Naive thymus-derived CD8-positive, alpha-beta T cell (primary cell): ENCODE results near the gene DMC1. TPM values are rescaled to one million over a fixed set of nuclear protein-coding genes. Genes with fewer than 3 reads are reported as not detected.
A peak's percentile ranks its signal among the peaks of the same experiment; 100 is the strongest.

Experiments
- ATAC-seq, 2 donors: fragments of 150-1000 bp; cut with Tn5 transposase in 1 of 2; sonication (Bioruptor Pico), chemical (Tn5 transposase) in 1 of 2; 1 replicate in 1 of 2; 2 replicates in 1 of 2; pipeline ENCODE4 v1.10.0; 2021; ENCODE audit warnings: mild to moderate bottlenecking in 2 of 2, moderate library complexity in 2 of 2
- POLR2A ChIA-PET: fragments of 350-600 bp; sonication (Branson Sonifier 250); formaldehyde crosslinking; loops from one replicate; lab custom pipeline; 2021; ENCODE audit warnings: antibody characterized with exemption; lab: Charles Lee
- DNase-seq, 10 donors: peaks; one replicate each; pipeline versions ENCODE4 v3.0.0 to v3.0.0-alpha.2; 2020 to 2022
- H3K27ac Mint-ChIP-seq, 10 donors: one replicate each; pipeline ENCODE4 v1.8.0; 2020 to 2022; ENCODE audit warnings: mild to moderate bottlenecking in 10 of 10, mixed read lengths in 10 of 10, moderate library complexity in 4 of 10, inconsistent platforms in 1 of 10
- H3K27me3 Mint-ChIP-seq, 5 donors: one replicate each; pipeline ENCODE4 v1.8.0; 2021 to 2022; ENCODE audit warnings: mixed read lengths in 5 of 5
- H3K36me3 Mint-ChIP-seq, 3 donors: one replicate each; pipeline ENCODE4 v1.8.0; 2020 to 2022; ENCODE audit warnings: mixed read lengths in 3 of 3, mild to moderate bottlenecking in 2 of 3, inconsistent platforms in 1 of 3
- H3K4me1 Mint-ChIP-seq, 4 donors: one replicate each; pipeline ENCODE4 v1.8.0; 2021 to 2022; ENCODE audit warnings: mixed read lengths in 4 of 4
- H3K4me3 Mint-ChIP-seq, 10 donors: one replicate each; pipeline ENCODE4 v1.8.0; 2020 to 2022; ENCODE audit warnings: mild to moderate bottlenecking in 10 of 10, mixed read lengths in 10 of 10, moderate library complexity in 6 of 10, inconsistent platforms in 1 of 10
- H3K9me3 Mint-ChIP-seq, 9 donors: one replicate each; pipeline ENCODE4 v1.8.0; 2020 to 2022; ENCODE audit warnings: mixed read lengths in 9 of 9, mild to moderate bottlenecking in 3 of 9, inconsistent platforms in 1 of 9, moderate library complexity in 1 of 9
- polyA plus RNA-seq, 3 donors: library from polyadenylated mRNA; unstranded; fragments of 300-500 nt; fragmentation: Illumina TruSeq; gene quantifications; one replicate each; pipeline ENCODE4 v1.2.3, GENCODE V29; 2021
- total RNA-seq, 8 experiments: library from RNA in 2 of 8; stranded (reverse) in 2 of 8; gene quantifications; one replicate each; pipeline ENCODE4 v1.2.3 and lab custom pipeline; 2021 to 2026

Gene DMC1
- total and polyA plus RNA-seq, 5 experiments from 2014 or later = 0.73 TPM; not detected in 4

- Mint-ChIP-seq H3K4me1 (peaks cover 35 to 62% (median 51%) of the 10 kb centered on the region in 4 donors), H3K27ac (peak within 1 kb of the TSS; percentile 100), H3K9me3 (peaks cover 0 to 11% (median 0%) of the 10 kb centered on the region in 9 donors), H3K27me3 (no peaks in the 10 kb centered on the region), H3K4me3 (peak within 1 kb of the TSS; percentile 96 to 100 (median 99)), H3K36me3 (peaks cover 14 to 41% (median 20%) of the 10 kb centered on the region in 3 donors)
- POLR2A ChIA-PET = interaction anchor here (0.9 to 2.0 kb wide), 5 partner anchors 10 to 25 kb away, joined by 3 to 9 read pairs (median 7); no protein-coding TSS in a partner anchor
- DNase-seq (peak; percentile 82 to 98 (median 96)), ATAC-seq (peak; percentile 82 to 88)
Measured at GRCh38 chr22:38506118-38506962, 63.6 kb downstream of the DMC1 start, which contains the start of gene DDX17. Gene DDX17 (minus strand): TSS chr22:38506311.

- Mint-ChIP-seq H3K36me3 (peaks cover 18 to 49% (median 20%) of the 10 kb centered on the region in 3 donors), H3K4me1 (peaks cover 41 to 68% (median 57%) of the 10 kb centered on the region in 4 donors), H3K4me3 (peak overlapping the region; percentile 96 to 100 (median 99)), H3K27ac (peak overlapping the region; percentile 100), H3K9me3 (peaks cover 0 to 11% (median 0%) of the 10 kb centered on the region in 9 donors), H3K27me3 (no peaks in the 10 kb centered on the region)
- ATAC-seq = peak; percentile 21 to 41
- POLR2A ChIA-PET = interaction anchor here (1.7 kb wide), 1 partner anchor 16 kb away, joined by 5 read pairs; no protein-coding TSS in a partner anchor
- peak in 6 of 10 donors; percentile 32 to 79 (median 49) for DNase-seq
Measured at GRCh38 chr22:38505541-38506117, 64.4 kb downstream of the DMC1 start.

- peak overlapping the region; percentile 89 to 100 (median 97) for H3K27ac Mint-ChIP-seq
- ATAC-seq = no peak
- POLR2A ChIA-PET = interaction anchor here (1.1 kb wide), 1 partner anchor 20 kb away, joined by 5 read pairs; no protein-coding TSS in a partner anchor
- peaks cover 18 to 55% (median 20%) of the 10 kb centered on the region in 3 donors for H3K36me3 Mint-ChIP-seq
- peaks cover 41 to 68% (median 61%) of the 10 kb centered on the region in 4 donors for H3K4me1 Mint-ChIP-seq
- H3K27me3 Mint-ChIP-seq = no peaks in the 10 kb centered on the region
- H3K4me3 Mint-ChIP-seq = peak overlapping the region; percentile 87 to 100 (median 94)
- DNase-seq = peak; percentile 27 to 74 (median 48)
- peaks cover 0 to 11% (median 0%) of the 10 kb centered on the region in 9 donors for H3K9me3 Mint-ChIP-seq
Measured at GRCh38 chr22:38504731-38505540, 65.0 kb downstream of the DMC1 start.

- POLR2A ChIA-PET = interaction anchor here (0.7 to 3.8 kb wide), 4 partner anchors 8 to 451 kb away, joined by 3 to 35 read pairs (median 4); no protein-coding TSS in a partner anchor
- H3K27me3 Mint-ChIP-seq = no peaks in the 10 kb centered on the region
- H3K9me3 Mint-ChIP-seq = peaks cover 0 to 4% (median 0%) of the 10 kb centered on the region in 9 donors
- H3K36me3 Mint-ChIP-seq = peaks cover 20 to 75% (median 31%) of the 10 kb centered on the region in 3 donors
- peaks cover 43 to 78% (median 73%) of the 10 kb centered on the region in 4 donors for H3K4me1 Mint-ChIP-seq
- peak overlapping the region; percentile 87 to 100 (median 94) for H3K4me3 Mint-ChIP-seq
- ATAC-seq = no peak
- no peak for DNase-seq
- H3K27ac Mint-ChIP-seq = peak overlapping the region; percentile 53 to 100 (median 92)
Measured at GRCh38 chr22:38503021-38503420, 67.0 kb downstream of the DMC1 start.

- Mint-ChIP-seq H3K27ac (peak overlapping the region; percentile 79 to 100 (median 87)), H3K4me3 (peak overlapping the region; percentile 27 to 100 (median 94)), H3K4me1 (peaks cover 41 to 80% (median 68%) of the 10 kb centered on the region in 4 donors), H3K36me3 (peaks cover 20 to 84% (median 35%) of the 10 kb centered on the region in 3 donors), H3K27me3 (no peaks in the 10 kb centered on the region), H3K9me3 (peaks cover 0 to 4% (median 0%) of the 10 kb centered on the region in 9 donors)
- no peak for DNase-seq
- POLR2A ChIA-PET = interaction anchor here (0.6 to 3.8 kb wide), 7 partner anchors 11 to 450 kb away, joined by 3 to 35 read pairs (median 4); no protein-coding TSS in a partner anchor
- ATAC-seq = no peak
Measured at GRCh38 chr22:38501797-38502672, 67.9 kb downstream of the DMC1 start.

- no peaks in the 10 kb centered on the region for H3K27me3 Mint-ChIP-seq
- peaks cover 22 to 72% (median 51%) of the 10 kb centered on the region in 4 donors for H3K4me1 Mint-ChIP-seq
- no peak for DNase-seq
- no peaks in the 10 kb centered on the region for H3K9me3 Mint-ChIP-seq
- H3K27ac Mint-ChIP-seq = peak overlapping the region in 5 of 10 donors; percentile 29 to 52 (median 31)
- ATAC-seq = no peak
- H3K36me3 Mint-ChIP-seq = peaks cover 9 to 98% (median 48%) of the 10 kb centered on the region in 3 donors
- H3K4me3 Mint-ChIP-seq = no peak overlapping the region
- POLR2A ChIA-PET = interaction anchor here (0.7 kb wide), 2 partner anchors 64 to 209 kb away, joined by 3 to 5 read pairs; no protein-coding TSS in a partner anchor
Measured at GRCh38 chr22:38497869-38498268, 72.1 kb downstream of the DMC1 start.

GRCh38 chr22:38494939-38495338 is 75.0 kb downstream of the DMC1 start:
- ATAC-seq = no peak
- Mint-ChIP-seq H3K27ac (peak overlapping the region in 8 of 10 donors; percentile 32 to 81 (median 48)), H3K4me3 (peak overlapping the region in 1 of 10 donors; percentile 10), H3K4me1 (peaks cover 9 to 58% (median 39%) of the 10 kb centered on the region in 4 donors), H3K36me3 (peaks cover 5 to 96% (median 46%) of the 10 kb centered on the region in 3 donors), H3K9me3 (no peaks in the 10 kb centered on the region), H3K27me3 (no peaks in the 10 kb centered on the region)
- POLR2A ChIA-PET = interaction anchor here (0.6 to 1.0 kb wide), 2 partner anchors 8 to 83 kb away, joined by 3 to 5 read pairs; no protein-coding TSS in a partner anchor
- no peak for DNase-seq

GRCh38 chr22:38494498-38494897 is 75.5 kb downstream of the DMC1 start:
- H3K36me3 Mint-ChIP-seq = peaks cover 8 to 96% (median 46%) of the 10 kb centered on the region in 3 donors
- no peaks in the 10 kb centered on the region for H3K27me3 Mint-ChIP-seq
- peak overlapping the region in 8 of 10 donors; percentile 31 to 60 (median 46) for H3K27ac Mint-ChIP-seq
- ATAC-seq = no peak
- H3K4me3 Mint-ChIP-seq = peak overlapping the region in 1 of 10 donors; percentile 10
- H3K4me1 Mint-ChIP-seq = peaks cover 11 to 58% (median 41%) of the 10 kb centered on the region in 4 donors
- no peaks in the 10 kb centered on the region for H3K9me3 Mint-ChIP-seq
- DNase-seq = no peak
- POLR2A ChIA-PET = interaction anchor here (0.6 to 1.0 kb wide), 2 partner anchors 9 to 83 kb away, joined by 3 to 5 read pairs; no protein-coding TSS in a partner anchor

- Mint-ChIP-seq H3K27me3 (no peaks in the 10 kb centered on the region), H3K4me3 (no peak overlapping the region), H3K4me1 (peaks cover 16 to 55% (median 40%) of the 10 kb centered on the region in 4 donors), H3K27ac (peak overlapping the region in 5 of 10 donors; percentile 26 to 73 (median 40)), H3K9me3 (no peaks in the 10 kb centered on the region), H3K36me3 (peaks cover 12 to 93% (median 37%) of the 10 kb centered on the region in 3 donors)
- DNase-seq = no peak
- POLR2A ChIA-PET = interaction anchor here (1.1 to 5.9 kb wide), 3 partner anchors 10 to 15 kb away, joined by 3 to 35 read pairs (median 13); no protein-coding TSS in a partner anchor
- no peak for ATAC-seq
Measured at GRCh38 chr22:38491707-38492348, 78.2 kb downstream of the DMC1 start.

- Mint-ChIP-seq H3K36me3 (peaks cover 12 to 94% (median 40%) of the 10 kb centered on the region in 3 donors), H3K4me1 (peaks cover 18 to 60% (median 44%) of the 10 kb centered on the region in 4 donors), H3K4me3 (no peak overlapping the region), H3K27ac (peak overlapping the region in 8 of 10 donors; percentile 45 to 82 (median 64)), H3K9me3 (no peaks in the 10 kb centered on the region), H3K27me3 (no peaks in the 10 kb centered on the region)
- DNase-seq (no peak), ATAC-seq (peak in 1 of 2 donors; percentile 16)
- POLR2A ChIA-PET = interaction anchor here (1.1 to 5.9 kb wide), 3 partner anchors 8 to 11 kb away, joined by 3 to 35 read pairs (median 13); no protein-coding TSS in a partner anchor
Measured at GRCh38 chr22:38490915-38491314, 79.1 kb downstream of the DMC1 start.
